NCI-H1930 (cell line): ENCODE results near the gene ANKRD33B.

ENCODE experiments used
- DNase-seq, 2 experiments: peaks; one replicate each; lab custom pipeline; 2025; lab: John Stamatoyannopoulos, UW

ANKRD33B gene

GRCh38 chr5:10699281-10699874, 135.5 kb downstream of the ANKRD33B start:
- no peak for DNase-seq

GRCh38 chr5:10699987-10700386, 136.1 kb downstream of the ANKRD33B start:
- DNase-seq: no peak

GRCh38 chr5:10700516-10700915, 136.6 kb downstream of the ANKRD33B start:
- no peak for DNase-seq

GRCh38 chr5:10701567-10702039, 137.7 kb downstream of the ANKRD33B start:
- DNase-seq: peak in 1 of 2 experiments; percentile 28

- DNase-seq: no peak
These were observed 138.3 kb downstream of the ANKRD33B start for GRCh38 chr5:10702040-10702629.

GRCh38 chr5:10702911-10703491, 139.1 kb downstream of the ANKRD33B start:
- no peak for DNase-seq

GRCh38 chr5:10703676-10704075, 139.8 kb downstream of the ANKRD33B start:
- no peak for DNase-seq

GRCh38 chr5:10704949-10705621, 141.2 kb downstream of the ANKRD33B start:
- no peak for DNase-seq

- DNase-seq: no peak
These were observed 141.9 kb downstream of the ANKRD33B start for GRCh38 chr5:10705747-10706146.

GRCh38 chr5:10706326-10706725, 142.5 kb downstream of the ANKRD33B start:
- DNase-seq: no peak
